Chondrocyte (in vitro differentiated cells): Measurements from ENCODE around the gene STPG1. TPM values are rescaled to one million over a fixed set of nuclear protein-coding genes. Genes with fewer than 3 reads are reported as not detected.
"Not testable (repeated sequence)": the region's sequence is repeated elsewhere in the genome, so short reads cannot be mapped to it uniquely, and the experiment has no call there.

Experiments used
- DNase-seq: peaks from one replicate; pipeline ENCODE4 v3.0.0; 2021; ENCODE audit warnings: mixed read lengths, low spot score
- H3K27ac Mint-ChIP-seq: one replicate; pipeline ENCODE4 v1.8.0; 2021; ENCODE audit warnings: mild to moderate bottlenecking, moderate library complexity, mixed read lengths; ENCODE audit not compliant: unreplicated experiment
- H3K27me3 Mint-ChIP-seq: 2 replicates; pipeline ENCODE4 v1.8.0; 2021; ENCODE audit warnings: low read depth, mixed read lengths
- H3K36me3 Mint-ChIP-seq: 2 replicates; pipeline ENCODE4 v1.8.0; 2021; ENCODE audit warnings: low read depth, mixed read lengths
- H3K4me1 Mint-ChIP-seq: 2 replicates; pipeline ENCODE4 v1.8.0; 2021; ENCODE audit warnings: low read depth, mild to moderate bottlenecking, mixed read lengths
- H3K4me3 Mint-ChIP-seq: one replicate; pipeline ENCODE4 v1.8.0; 2021; ENCODE audit warnings: mild to moderate bottlenecking, moderate library complexity, mixed read lengths; ENCODE audit not compliant: unreplicated experiment
- H3K9me3 Mint-ChIP-seq: 2 replicates; pipeline ENCODE4 v1.8.0; 2021; ENCODE audit warnings: low read depth, mixed read lengths
- CTCF ChIP-seq: fragments of 200-600 bp; sonication (generic); IDR thresholded peaks from 2 replicates; pipeline ENCODE4 v1.5.0; 2021; ENCODE audit warnings: antibody characterized with exemption, mild to moderate bottlenecking, moderate library complexity
- long read RNA-seq: library from polyadenylated mRNA; stranded (forward); transcript quantifications from one replicate; pipeline ENCODE4 v2.0.0, GENCODE V29; 2021
- total RNA-seq: library from RNA; stranded (reverse); gene quantifications from 3 replicates; pipeline ENCODE4 v1.2.1, GENCODE V29; 2021

Gene STPG1, protein sequence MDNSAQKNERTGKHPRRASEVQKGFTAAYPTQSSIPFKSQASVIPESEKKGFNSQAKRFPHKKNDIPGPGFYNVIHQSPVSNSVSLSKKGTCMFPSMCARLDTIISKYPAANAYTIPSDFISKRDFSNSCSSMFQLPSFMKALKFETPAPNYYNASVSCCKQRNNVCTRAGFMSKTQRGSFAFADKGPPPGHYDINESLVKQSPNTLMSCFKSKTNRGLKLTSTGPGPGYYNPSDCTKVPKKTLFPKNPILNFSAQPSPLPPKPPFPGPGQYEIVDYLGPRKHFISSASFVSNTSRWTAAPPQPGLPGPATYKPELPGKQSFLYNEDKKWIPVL
- 5.0 to 6.8 TPM (median 5.8 TPM) in 3 replicates for total RNA-seq
- long read RNA-seq, transcript STPG1-202 (9 exons, 2,715 nt) = major isoform, 8 of 17 reads
- long read RNA-seq, partial matches to known transcripts = 2 of 17 reads
- long read RNA-seq, other reads (novel, unspliced or antisense) = 6 of 17 reads

GRCh38 chr1:24413350-24414163 lies at the start of gene STPG1:
Gene STPG1, minus strand, starts transcription at chr1:24413782. Its CDS starts 12,394 bp downstream, at chr1:24401388.
- Mint-ChIP-seq H3K36me3 (no peaks in the 10 kb centered on the region), H3K27ac (peak within 1 kb of the TSS; percentile 80), H3K9me3 (no peaks in the 10 kb centered on the region), H3K4me1 (peaks cover 58% of the 10 kb centered on the region), H3K27me3 (no peaks in the 10 kb centered on the region), H3K4me3 (peak within 1 kb of the TSS; percentile 82)
- DNase-seq = no peak
- TF ChIP-seq CTCF = no peak

- Mint-ChIP-seq H3K4me1 (peaks cover 28% of the 10 kb centered on the region), H3K36me3 (peaks cover 18% of the 10 kb centered on the region), H3K27ac (peak overlapping the region; percentile 32)
- H3K9me3 Mint-ChIP-seq, H3K27me3 Mint-ChIP-seq, H3K4me3 Mint-ChIP-seq, DNase-seq: not testable (repeated sequence)
These were observed 48.5 kb upstream of the STPG1 start for GRCh38 chr1:24462128-24462527.

DNA sequence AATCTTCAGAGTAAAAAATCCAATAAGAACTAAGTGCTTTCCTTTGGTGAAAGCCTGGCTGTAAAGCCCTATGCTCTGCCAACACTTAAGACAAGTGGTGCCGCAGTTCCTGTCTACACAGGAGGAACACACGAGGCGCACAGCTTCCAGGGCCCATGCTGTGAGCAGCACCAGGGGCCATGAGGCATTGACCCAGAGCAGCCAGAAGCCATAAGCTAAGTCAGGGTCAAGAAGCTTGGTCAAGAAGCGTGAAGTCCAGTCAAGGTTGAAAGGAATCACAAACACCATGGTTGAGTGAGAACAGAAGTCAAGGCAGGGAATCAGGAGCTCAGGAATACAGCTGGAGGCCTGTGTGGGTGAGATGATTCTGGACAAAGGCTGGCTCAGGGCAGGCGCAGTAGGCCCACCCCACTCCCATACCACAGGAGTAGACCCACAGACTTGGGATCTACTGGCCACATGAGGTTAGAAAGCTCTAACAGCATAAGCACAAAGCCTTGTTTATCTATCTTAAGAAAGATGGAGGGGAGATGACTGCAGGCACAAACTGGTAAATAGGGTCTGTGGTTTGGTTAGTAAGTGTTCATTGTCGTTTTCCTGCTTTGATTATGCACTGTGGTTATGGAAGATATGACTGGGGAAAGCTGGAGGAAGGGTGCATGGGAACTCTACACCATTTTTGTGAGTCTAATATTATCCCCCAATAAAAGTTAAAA lies 46.1 kb upstream of the STPG1 start:
- no peak for DNase-seq
- no peak for TF ChIP-seq CTCF
- Mint-ChIP-seq H3K9me3 (no peaks in the 10 kb centered on the region), H3K4me1 (peaks cover 24% of the 10 kb centered on the region), H3K4me3 (no peak overlapping the region), H3K36me3 (peaks cover 21% of the 10 kb centered on the region), H3K27me3 (no peaks in the 10 kb centered on the region), H3K27ac (no peak overlapping the region)

- H3K4me3 Mint-ChIP-seq = no peak overlapping the region
- DNase-seq = no peak
- no peaks in the 10 kb centered on the region for H3K9me3 Mint-ChIP-seq
- H3K27ac Mint-ChIP-seq = no peak overlapping the region
- no peaks in the 10 kb centered on the region for H3K27me3 Mint-ChIP-seq
- H3K4me1 Mint-ChIP-seq = peaks cover 6% of the 10 kb centered on the region
- no peak for TF ChIP-seq CTCF
- peaks cover 27% of the 10 kb centered on the region for H3K36me3 Mint-ChIP-seq
These were observed 44.3 kb upstream of the STPG1 start for GRCh38 chr1:24457866-24458265.

GRCh38 chr1:24455272-24455671 lies 41.7 kb upstream of the STPG1 start:
- no peak for DNase-seq
- Mint-ChIP-seq H3K9me3 (no peaks in the 10 kb centered on the region), H3K4me1 (no peaks in the 10 kb centered on the region), H3K27ac (no peak overlapping the region), H3K4me3 (no peak overlapping the region), H3K27me3 (no peaks in the 10 kb centered on the region), H3K36me3 (peaks cover 26% of the 10 kb centered on the region)
- TF ChIP-seq CTCF = no peak
